ENCODE measurements around the gene NDRG2.
A peak's percentile ranks its signal among the peaks of the same experiment; 100 is the strongest.
"Not testable (repeated sequence)": the region's sequence is repeated elsewhere in the genome, so short reads cannot be mapped to it uniquely, and the experiment has no call there.

The NDRG2 gene

DNA sequence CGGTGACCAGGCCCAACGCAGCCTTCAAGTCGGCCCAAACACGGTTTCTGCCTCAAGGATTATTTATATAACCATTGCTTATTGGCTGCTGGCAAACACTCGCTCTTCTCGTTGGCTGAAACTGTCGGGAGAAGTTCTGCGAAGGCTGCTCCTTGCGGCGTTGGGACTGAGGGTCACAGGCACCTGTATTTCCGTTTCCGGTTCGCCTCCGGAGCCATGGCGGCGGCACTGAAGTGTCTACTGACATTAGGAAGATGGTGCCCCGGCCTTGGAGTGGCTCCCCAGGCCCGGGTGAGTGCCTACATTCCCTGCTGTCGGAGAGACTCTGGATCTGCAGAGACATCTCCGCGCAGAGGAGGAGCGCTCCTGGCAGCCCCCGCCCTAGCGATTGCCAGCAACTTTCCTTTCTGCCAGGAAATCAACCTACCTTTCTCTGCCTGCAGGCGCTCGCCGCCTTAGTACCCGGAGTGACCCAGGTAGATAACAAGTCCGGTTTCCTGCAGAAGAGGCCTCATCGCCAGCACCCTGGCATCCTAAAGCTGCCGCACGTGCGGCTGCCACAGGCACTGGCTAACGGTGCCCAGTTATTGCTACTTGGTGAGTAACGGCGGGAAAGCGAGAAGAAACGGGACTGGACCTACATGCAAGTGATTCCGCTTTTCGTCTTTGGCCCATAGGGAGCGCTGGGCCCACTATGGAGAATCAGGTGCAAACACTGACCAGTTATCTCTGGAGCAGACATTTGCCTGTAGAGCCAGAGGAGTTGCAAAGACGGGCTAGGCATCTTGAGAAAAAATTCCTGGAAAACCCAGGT is 34.9 kb downstream of the NDRG2 start, which contains the start of gene METTL17:
Gene METTL17, plus strand, starts transcription at position 194 of the 814 bp plus-strand sequence. Its CDS starts 23 bp downstream, at position 217.
- peak within 1 kb of the TSS; percentile 77 for H3K4me3 ChIP-seq (ENCODE audit: low read depth, low read length)
- TF ChIP-seq, protein P1, sequence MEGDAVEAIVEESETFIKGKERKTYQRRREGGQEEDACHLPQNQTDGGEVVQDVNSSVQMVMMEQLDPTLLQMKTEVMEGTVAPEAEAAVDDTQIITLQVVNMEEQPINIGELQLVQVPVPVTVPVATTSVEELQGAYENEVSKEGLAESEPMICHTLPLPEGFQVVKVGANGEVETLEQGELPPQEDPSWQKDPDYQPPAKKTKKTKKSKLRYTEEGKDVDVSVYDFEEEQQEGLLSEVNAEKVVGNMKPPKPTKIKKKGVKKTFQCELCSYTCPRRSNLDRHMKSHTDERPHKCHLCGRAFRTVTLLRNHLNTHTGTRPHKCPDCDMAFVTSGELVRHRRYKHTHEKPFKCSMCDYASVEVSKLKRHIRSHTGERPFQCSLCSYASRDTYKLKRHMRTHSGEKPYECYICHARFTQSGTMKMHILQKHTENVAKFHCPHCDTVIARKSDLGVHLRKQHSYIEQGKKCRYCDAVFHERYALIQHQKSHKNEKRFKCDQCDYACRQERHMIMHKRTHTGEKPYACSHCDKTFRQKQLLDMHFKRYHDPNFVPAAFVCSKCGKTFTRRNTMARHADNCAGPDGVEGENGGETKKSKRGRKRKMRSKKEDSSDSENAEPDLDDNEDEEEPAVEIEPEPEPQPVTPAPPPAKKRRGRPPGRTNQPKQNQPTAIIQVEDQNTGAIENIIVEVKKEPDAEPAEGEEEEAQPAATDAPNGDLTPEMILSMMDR (IDR thresholded peaks at IDR 0.05; ENCODE audit: borderline replicate concordance, insufficient read depth, low read depth, low read length): peak; percentile 44; the same call in 1 of the 2 replicates

DNA sequence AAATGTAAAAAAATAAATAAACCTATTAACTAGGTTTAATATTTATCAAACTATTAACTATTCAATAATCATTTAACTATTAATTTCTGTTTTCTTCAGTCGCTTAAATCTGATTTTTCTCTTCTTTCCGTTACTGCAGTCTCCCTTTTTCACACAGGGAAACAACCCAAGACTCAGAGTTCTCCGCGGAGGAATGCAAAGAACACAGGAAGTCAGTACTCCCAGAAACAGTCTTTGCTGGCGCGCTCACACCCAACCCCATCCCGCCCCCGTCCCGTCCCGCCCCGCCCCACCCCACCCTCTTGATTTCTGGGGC is 35.4 kb downstream of the NDRG2 start:
- H3K4me3 ChIP-seq (ENCODE audit: low read depth, low read length): no peak overlapping the region
- TF ChIP-seq, protein P1 (IDR thresholded peaks at IDR 0.05; ENCODE audit: borderline replicate concordance, insufficient read depth, low read depth, low read length): no peak

DNA sequence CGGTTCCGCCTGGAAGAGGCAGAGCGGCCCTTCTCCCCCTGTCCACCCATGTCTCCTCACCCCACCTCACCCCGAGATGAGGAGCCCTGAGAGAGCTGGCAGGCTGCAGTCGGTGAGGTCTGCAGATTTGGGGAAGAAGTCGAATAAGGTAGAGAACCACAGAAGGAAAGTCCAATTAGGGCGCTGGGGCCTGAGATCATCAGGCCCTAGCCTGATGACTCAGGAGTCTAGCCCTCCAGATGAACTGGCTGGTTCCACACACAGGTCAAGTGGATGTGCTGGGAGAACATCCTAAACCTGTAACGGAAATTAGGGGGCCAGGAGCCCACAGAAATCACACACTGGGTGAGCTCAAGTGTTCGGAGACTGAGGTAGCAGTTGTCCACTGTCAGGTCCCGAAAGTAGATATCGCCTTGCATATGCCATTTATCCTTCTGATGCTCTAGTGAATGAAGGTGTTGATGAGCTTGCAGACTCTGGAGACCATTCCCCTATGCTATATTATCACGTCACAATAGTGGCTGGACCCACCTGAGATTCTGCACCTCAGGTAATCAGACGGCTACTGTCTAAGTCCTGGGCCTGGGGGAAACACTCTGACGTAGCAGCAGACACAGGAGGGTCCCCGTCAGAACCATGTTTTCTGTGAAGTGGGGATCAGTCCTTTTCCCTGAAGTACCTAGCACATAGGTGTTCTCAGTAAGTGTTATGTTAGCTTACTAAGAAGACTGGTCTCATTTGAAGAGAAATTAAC is 36.0 kb downstream of the NDRG2 start:
- TF ChIP-seq, protein P1 (IDR thresholded peaks at IDR 0.05; ENCODE audit: borderline replicate concordance, insufficient read depth, low read depth, low read length): no peak
- H3K4me3 ChIP-seq (ENCODE audit: low read depth, low read length): no peak overlapping the region

DNA sequence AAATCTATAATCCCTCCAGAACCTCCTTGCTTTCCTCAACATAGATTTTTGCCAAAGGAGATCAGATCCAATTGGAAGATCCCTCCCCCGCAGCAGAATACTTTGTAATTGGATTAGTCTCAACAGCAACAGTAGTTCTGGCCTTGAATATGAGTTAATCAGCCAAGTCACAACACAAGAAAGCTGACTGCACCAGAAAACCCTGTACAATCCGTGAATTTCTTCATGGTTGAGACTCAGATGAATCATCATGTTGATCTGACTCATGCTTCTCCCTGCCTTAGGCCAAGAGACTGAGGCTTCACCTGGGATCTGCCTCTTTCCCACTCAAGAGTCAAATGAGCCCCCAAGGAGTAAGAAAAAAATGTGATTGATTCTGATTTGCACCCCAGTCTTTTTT is 38.0 kb downstream of the NDRG2 start:
- TF ChIP-seq, protein P1 (IDR thresholded peaks at IDR 0.05; ENCODE audit: borderline replicate concordance, insufficient read depth, low read depth, low read length): no peak

DNA sequence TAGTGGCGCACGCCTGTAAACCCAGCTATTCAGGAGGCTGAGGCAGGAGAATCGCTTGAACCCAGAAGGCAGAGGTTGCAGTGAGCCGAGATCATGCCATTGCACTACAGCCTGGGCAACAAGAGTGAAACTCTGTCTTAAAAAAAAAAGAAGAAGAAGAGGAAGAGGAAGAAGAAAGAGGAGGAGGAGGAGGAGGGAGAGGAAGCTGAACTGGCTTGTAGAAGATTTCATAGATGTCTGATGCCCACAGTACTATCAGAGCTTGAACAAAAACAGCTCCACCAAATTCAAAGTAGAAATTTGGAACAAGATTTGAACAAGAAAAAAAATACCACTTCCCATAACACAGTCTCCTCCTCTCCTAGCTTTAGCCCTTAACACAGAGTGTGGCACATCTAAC is 39.2 kb downstream of the NDRG2 start:
- H3K4me3 ChIP-seq (ENCODE audit: low read depth, low read length): not testable (repeated sequence)

More for the DNA sequence above, 38.0 kb downstream of the NDRG2 start:
- no peak overlapping the region for H3K4me3 ChIP-seq (ENCODE audit: low read depth, low read length)

DNA sequence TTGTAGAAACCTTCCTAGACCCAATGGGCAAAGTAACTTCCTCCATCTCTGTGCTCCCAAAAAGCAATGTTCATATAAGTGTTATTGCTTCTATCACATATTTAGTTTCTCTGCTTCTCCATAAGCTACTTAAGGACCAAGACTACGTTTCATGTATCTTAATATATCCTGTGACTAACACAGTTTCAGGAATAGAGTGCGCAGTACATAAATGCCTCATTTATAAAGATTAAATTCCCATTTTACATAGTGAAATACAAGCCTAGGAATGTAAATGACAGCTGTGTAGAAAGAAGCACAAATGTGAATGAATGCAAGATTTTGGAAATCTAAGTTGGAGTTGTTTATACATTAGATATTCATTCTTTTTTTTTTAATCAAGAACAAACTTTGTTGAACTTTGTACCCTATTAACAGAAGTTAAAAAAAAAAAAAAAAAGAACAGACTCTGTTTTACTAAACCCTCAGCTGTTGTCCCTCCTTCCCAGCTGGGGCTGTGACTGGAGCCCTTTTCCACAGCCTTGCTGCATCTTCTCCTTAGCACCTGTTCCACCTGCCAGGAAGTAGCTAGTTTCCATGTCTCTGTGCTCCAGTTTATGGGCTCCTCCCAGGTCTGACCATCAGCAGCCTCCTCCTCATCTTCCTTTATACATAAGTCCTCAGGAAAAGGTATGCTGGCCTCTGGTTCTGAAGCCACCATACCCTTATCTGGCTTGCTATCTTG is 42.1 kb downstream of the NDRG2 start:
- no peak overlapping the region for H3K4me3 ChIP-seq (ENCODE audit: low read depth, low read length)
- TF ChIP-seq, protein P1 (IDR thresholded peaks at IDR 0.05; ENCODE audit: borderline replicate concordance, insufficient read depth, low read depth, low read length): no peak

DNA sequence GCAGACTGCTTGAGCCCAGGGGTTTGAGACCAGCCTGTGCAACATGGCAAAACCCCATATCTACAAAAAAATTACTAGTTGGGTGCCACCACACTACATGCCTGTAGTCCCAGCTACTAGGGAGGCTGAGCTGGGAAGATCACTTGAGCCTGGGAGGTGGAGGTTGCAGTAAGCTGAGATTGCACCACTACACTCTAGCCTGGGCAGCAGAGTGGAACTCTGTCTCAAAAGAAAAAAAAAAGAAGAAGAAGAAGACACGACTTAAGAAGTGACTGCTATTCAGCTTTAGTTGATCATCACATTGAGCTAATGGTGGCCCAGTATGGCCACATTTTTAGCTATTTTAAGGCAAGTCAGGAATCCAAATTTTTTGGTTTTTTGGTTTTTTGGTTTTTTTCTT is 44.0 kb downstream of the NDRG2 start:
- no peak overlapping the region for H3K4me3 ChIP-seq (ENCODE audit: low read depth, low read length)
- TF ChIP-seq, protein P1 (IDR thresholded peaks at IDR 0.05; ENCODE audit: borderline replicate concordance, insufficient read depth, low read depth, low read length): no peak
